Measurements from ENCODE around the gene PREB. TPM values are rescaled to one million over a fixed set of nuclear protein-coding genes. Genes with fewer than 3 reads are reported as not detected.

Gene PREB
- total and polyA plus RNA-seq, 2 of the 13 experiments (the other 11 are each of a cell fraction or from before 2014, with no cell fraction given): 112 to 192 TPM

DNA sequence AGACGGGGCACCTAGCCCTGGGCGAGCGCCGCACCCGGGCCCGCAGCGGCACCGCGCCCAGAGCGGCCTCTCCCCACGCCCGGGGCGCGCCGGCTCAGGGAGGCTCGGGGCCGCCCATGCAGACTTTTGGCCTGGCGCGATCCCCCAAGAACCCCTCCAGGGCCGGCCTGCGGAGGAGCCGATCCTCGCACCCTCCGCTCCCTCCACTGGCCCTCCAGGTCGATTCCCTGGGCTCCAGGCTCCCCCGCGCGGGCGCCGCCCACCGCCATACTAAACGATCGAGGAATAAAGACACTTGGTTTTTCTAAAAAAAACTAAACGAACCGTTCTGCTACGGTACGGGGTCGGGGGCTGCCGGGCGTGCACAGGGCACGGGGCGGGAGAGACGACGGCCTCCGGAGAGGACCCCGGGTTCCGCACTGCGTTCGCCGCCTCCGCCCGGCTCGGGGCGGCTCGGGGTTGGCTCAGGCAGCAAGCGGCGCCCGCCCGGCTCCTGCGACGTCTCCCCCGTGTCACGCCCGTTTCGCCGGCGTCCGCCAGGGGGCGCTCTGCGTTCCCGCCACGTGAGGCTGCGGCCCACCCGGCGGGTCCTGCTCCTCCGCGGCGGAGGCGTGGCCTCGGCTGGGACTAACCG is 48.2 kb downstream of the PREB start (continued):
- TF ChIP-seq ESRRA (CRISPR knock-in tag; IDR thresholded peaks at IDR 0.05; ENCODE audit: low read depth): 0 out of 2 replicates have a peak, but pooled peaks have one; percentile 23
- peak; percentile 22; the same call in 1 of the 2 replicates for TF ChIP-seq MIER2 (CRISPR knock-in tag; IDR thresholded peaks at IDR 0.05)
- TF ChIP-seq CBFB (CRISPR knock-in tag; IDR thresholded peaks at IDR 0.05): peak; percentile 93
- 0 out of 2 replicates have a peak, but pooled peaks have one; percentile 27 for TF ChIP-seq ZNF451 (CRISPR knock-in tag; IDR thresholded peaks at IDR 0.05)
- TF ChIP-seq, protein P1, sequence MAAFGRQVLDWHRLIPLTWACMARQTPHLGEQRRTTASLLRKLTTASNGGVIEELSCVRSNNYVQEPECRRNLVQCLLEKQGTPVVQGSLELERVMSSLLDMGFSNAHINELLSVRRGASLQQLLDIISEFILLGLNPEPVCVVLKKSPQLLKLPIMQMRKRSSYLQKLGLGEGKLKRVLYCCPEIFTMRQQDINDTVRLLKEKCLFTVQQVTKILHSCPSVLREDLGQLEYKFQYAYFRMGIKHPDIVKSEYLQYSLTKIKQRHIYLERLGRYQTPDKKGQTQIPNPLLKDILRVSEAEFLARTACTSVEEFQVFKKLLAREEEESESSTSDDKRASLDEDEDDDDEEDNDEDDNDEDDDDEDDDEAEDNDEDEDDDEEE (CRISPR knock-in tag; IDR thresholded peaks at IDR 0.05): peak; percentile 98
- TF ChIP-seq KDM1A (CRISPR knock-in tag; IDR thresholded peaks at IDR 0.05): no peak; the same call in 1 of the 2 replicates
- TF ChIP-seq, protein P2, sequence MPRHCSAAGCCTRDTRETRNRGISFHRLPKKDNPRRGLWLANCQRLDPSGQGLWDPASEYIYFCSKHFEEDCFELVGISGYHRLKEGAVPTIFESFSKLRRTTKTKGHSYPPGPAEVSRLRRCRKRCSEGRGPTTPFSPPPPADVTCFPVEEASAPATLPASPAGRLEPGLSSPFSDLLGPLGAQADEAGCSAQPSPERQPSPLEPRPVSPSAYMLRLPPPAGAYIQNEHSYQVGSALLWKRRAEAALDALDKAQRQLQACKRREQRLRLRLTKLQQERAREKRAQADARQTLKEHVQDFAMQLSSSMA (CRISPR knock-in tag; IDR thresholded peaks at IDR 0.05): no peak
- TF ChIP-seq, protein P3, sequence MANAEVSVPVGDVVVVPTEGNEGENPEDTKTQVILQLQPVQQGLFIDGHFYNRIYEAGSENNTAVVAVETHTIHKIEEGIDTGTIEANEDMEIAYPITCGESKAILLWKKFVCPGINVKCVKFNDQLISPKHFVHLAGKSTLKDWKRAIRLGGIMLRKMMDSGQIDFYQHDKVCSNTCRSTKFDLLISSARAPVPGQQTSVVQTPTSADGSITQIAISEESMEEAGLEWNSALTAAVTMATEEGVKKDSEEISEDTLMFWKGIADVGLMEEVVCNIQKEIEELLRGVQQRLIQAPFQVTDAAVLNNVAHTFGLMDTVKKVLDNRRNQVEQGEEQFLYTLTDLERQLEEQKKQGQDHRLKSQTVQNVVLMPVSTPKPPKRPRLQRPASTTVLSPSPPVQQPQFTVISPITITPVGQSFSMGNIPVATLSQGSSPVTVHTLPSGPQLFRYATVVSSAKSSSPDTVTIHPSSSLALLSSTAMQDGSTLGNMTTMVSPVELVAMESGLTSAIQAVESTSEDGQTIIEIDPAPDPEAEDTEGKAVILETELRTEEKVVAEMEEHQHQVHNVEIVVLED (CRISPR knock-in tag; IDR thresholded peaks at IDR 0.05; ENCODE audit: borderline replicate concordance): peak; percentile 74
- no peak for TF ChIP-seq ONECUT2 (CRISPR knock-in tag; IDR thresholded peaks at IDR 0.05)
- TF ChIP-seq, protein P4, sequence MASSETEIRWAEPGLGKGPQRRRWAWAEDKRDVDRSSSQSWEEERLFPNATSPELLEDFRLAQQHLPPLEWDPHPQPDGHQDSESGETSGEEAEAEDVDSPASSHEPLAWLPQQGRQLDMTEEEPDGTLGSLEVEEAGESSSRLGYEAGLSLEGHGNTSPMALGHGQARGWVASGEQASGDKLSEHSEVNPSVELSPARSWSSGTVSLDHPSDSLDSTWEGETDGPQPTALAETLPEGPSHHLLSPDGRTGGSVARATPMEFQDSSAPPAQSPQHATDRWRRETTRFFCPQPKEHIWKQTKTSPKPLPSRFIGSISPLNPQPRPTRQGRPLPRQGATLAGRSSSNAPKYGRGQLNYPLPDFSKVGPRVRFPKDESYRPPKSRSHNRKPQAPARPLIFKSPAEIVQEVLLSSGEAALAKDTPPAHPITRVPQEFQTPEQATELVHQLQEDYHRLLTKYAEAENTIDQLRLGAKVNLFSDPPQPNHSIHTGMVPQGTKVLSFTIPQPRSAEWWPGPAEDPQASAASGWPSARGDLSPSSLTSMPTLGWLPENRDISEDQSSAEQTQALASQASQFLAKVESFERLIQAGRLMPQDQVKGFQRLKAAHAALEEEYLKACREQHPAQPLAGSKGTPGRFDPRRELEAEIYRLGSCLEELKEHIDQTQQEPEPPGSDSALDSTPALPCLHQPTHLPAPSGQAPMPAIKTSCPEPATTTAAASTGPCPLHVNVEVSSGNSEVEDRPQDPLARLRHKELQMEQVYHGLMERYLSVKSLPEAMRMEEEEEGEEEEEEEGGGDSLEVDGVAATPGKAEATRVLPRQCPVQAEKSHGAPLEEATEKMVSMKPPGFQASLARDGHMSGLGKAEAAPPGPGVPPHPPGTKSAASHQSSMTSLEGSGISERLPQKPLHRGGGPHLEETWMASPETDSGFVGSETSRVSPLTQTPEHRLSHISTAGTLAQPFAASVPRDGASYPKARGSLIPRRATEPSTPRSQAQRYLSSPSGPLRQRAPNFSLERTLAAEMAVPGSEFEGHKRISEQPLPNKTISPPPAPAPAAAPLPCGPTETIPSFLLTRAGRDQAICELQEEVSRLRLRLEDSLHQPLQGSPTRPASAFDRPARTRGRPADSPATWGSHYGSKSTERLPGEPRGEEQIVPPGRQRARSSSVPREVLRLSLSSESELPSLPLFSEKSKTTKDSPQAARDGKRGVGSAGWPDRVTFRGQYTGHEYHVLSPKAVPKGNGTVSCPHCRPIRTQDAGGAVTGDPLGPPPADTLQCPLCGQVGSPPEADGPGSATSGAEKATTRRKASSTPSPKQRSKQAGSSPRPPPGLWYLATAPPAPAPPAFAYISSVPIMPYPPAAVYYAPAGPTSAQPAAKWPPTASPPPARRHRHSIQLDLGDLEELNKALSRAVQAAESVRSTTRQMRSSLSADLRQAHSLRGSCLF (CRISPR knock-in tag; IDR thresholded peaks at IDR 0.05; ENCODE audit: borderline replicate concordance): no peak
- TF ChIP-seq, protein P5, sequence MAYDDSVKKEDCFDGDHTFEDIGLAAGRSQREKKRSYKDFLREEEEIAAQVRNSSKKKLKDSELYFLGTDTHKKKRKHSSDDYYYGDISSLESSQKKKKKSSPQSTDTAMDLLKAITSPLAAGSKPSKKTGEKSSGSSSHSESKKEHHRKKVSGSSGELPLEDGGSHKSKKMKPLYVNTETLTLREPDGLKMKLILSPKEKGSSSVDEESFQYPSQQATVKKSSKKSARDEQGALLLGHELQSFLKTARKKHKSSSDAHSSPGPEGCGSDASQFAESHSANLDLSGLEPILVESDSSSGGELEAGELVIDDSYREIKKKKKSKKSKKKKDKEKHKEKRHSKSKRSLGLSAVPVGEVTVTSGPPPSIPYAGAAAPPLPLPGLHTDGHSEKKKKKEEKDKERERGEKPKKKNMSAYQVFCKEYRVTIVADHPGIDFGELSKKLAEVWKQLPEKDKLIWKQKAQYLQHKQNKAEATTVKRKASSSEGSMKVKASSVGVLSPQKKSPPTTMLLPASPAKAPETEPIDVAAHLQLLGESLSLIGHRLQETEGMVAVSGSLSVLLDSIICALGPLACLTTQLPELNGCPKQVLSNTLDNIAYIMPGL (CRISPR knock-in tag; IDR thresholded peaks at IDR 0.05; ENCODE audit: borderline replicate concordance in 1 of 2, low read depth in 1 of 2): peak; percentile 96
- TF ChIP-seq HMG20A (CRISPR knock-in tag; IDR thresholded peaks at IDR 0.05; ENCODE audit: borderline replicate concordance): peak; percentile 20; the same call in 1 of the 2 replicates
- TF ChIP-seq, protein P6, sequence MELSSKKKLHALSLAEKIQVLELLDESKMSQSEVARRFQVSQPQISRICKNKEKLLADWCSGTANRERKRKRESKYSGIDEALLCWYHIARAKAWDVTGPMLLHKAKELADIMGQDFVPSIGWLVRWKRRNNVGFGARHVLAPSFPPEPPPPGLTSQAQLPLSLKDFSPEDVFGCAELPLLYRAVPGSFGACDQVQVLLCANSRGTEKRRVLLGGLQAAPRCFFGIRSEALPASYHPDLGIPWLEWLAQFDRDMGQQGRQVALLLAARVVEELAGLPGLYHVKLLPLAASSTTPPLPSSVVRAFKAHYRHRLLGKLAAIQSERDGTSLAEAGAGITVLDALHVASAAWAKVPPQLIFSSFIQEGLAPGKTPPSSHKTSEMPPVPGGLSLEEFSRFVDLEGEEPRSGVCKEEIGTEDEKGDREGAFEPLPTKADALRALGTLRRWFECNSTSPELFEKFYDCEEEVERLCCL (CRISPR knock-in tag; IDR thresholded peaks at IDR 0.05; ENCODE audit: borderline replicate concordance): 0 out of 2 replicates have a peak, but pooled peaks have one; percentile 28

Data from HepG2 (cell line).